NCI-H2227 (cell line): ENCODE data around the gene PRKD2.
"Not testable (repeated sequence)": the region's sequence is repeated elsewhere in the genome, so short reads cannot be mapped to it uniquely, and the experiment has no call there.

Experiments
- DNase-seq: peaks from one replicate; lab custom pipeline; 2025; ENCODE audit not compliant: unreplicated experiment; lab: John Stamatoyannopoulos, UW

The PRKD2 gene

GRCh38 chr19:46717034-46717715 lies at the start of gene PRKD2:
PRKD2 (minus strand) TSS chr19:46717114; CDS start chr19:46716370, 744 bp downstream.
- peak; percentile 83 for DNase-seq

- DNase-seq, result no peak
Measured at GRCh38 chr19:46764817-46765291, 47.9 kb upstream of the PRKD2 start.

- no peak for DNase-seq
Measured at GRCh38 chr19:46762245-46762890, 45.5 kb upstream of the PRKD2 start.

- no peak for DNase-seq
Measured at GRCh38 chr19:46761418-46761831, 44.5 kb upstream of the PRKD2 start.

- not testable (repeated sequence) for DNase-seq
Measured at GRCh38 chr19:46760897-46761296, 44.0 kb upstream of the PRKD2 start.

GRCh38 chr19:46760363-46760762 lies 43.4 kb upstream of the PRKD2 start:
- no peak for DNase-seq

- no peak for DNase-seq
Measured at GRCh38 chr19:46759817-46760333, 43.0 kb upstream of the PRKD2 start.

GRCh38 chr19:46759206-46759605 lies 42.3 kb upstream of the PRKD2 start:
- no peak for DNase-seq

GRCh38 chr19:46756544-46756888 lies 39.6 kb upstream of the PRKD2 start:
- DNase-seq, result no peak

- no peak for DNase-seq
Measured at GRCh38 chr19:46755853-46756543, 39.1 kb upstream of the PRKD2 start.

- DNase-seq, result no peak
Measured at GRCh38 chr19:46755077-46755852, 38.4 kb upstream of the PRKD2 start.

- DNase-seq, result peak; percentile 33
Measured at GRCh38 chr19:46753420-46754155, 36.7 kb upstream of the PRKD2 start.

- DNase-seq, result peak; percentile 45
Measured at GRCh38 chr19:46748325-46749109, 31.6 kb upstream of the PRKD2 start.

GRCh38 chr19:46746281-46747057 lies 29.6 kb upstream of the PRKD2 start, which contains the start of gene STRN4:
STRN4 (minus strand) TSS chr19:46746450; CDS start chr19:46746430, 20 bp downstream.
- DNase-seq, result peak; percentile 81

- DNase-seq, result peak; percentile 41
Measured at GRCh38 chr19:46745521-46746280, 28.8 kb upstream of the PRKD2 start, which contains the start of gene FKRP. FKRP (plus strand) TSS chr19:46746057; CDS start chr19:46755451, 9,394 bp downstream.

GRCh38 chr19:46745030-46745429 lies 28.1 kb upstream of the PRKD2 start:
- no peak for DNase-seq

- no peak for DNase-seq
Measured at GRCh38 chr19:46744005-46744691, 27.2 kb upstream of the PRKD2 start.
